ENCODE data around the gene DPH5.
"Not testable (repeated sequence)": the region's sequence is repeated elsewhere in the genome, so short reads cannot be mapped to it uniquely, and the experiment has no call there.

The DPH5 gene

DNA sequence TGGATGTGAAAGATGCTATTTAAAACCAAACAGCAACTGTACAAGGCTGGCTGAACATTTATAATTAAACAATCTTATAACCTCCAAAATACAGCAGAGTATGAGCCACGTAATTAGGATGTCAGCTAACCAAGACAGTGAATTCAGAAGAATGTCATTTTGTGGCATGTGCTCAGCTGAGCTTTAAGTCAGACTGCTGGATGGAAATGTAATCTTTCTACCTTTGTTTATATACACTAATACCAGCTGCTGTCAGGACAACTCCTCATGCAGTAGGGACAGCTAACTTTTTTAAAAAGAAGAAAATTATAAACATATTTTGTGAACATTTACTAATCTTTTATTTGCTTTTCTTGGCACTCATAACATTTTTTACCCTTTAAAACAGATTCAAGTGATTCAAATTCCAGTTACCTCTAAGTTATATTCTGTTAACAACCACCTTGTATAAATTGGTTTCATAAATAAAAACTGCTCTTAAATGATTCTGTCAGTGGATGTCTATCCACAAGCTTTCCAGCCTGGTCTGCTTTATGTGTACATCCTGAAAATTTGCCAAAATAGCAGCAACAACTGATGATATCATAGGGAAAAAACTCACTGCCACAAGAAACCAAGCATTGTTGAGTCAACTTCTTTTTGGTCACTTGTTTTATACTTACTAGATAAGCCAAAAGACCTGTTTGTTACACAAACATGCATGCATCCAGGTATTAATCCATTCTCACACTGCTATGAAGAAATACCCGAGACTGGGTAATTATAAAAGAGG lies 36.1 kb downstream of the DPH5 start:
- DNase-seq (ENCODE audit: low read depth in 1 of 2, low spot score in 1 of 2), result no peak

GRCh38 chr1:100988121-100988520 lies 37.5 kb downstream of the DPH5 start:
- no peak for DNase-seq (ENCODE audit: low read depth in 1 of 2, low spot score in 1 of 2)

GRCh38 chr1:100982793-100983192 lies 42.8 kb downstream of the DPH5 start:
- no peak for DNase-seq (ENCODE audit: low read depth in 1 of 2, low spot score in 1 of 2)

DNA sequence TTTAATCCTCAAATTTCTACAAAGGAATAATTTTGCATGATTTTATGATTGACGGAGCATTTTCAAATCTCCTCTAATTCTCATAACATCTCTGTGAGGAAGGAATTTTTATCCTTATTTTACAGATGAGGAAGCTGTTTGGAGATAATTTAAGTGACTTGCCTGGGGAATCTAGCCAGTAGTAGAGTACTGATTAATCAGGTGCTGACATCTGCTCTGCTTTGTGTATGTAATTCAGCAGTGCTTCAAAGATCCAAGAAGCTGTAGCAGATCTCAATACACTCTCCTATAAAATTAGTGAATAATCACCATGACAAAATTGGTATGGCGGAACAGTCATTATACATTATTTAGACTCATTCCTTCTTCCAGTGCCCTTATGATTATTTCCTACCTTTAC lies 46.0 kb downstream of the DPH5 start:
- DNase-seq (ENCODE audit: low read depth in 1 of 2, low spot score in 1 of 2), result no peak

GRCh38 chr1:100976936-100977335 lies 48.6 kb downstream of the DPH5 start:
- DNase-seq (ENCODE audit: low read depth in 1 of 2, low spot score in 1 of 2), result no peak

- DNase-seq (ENCODE audit: low read depth in 1 of 2, low spot score in 1 of 2), result no peak
Measured at GRCh38 chr1:100972185-100972584, 53.4 kb downstream of the DPH5 start.

DNA sequence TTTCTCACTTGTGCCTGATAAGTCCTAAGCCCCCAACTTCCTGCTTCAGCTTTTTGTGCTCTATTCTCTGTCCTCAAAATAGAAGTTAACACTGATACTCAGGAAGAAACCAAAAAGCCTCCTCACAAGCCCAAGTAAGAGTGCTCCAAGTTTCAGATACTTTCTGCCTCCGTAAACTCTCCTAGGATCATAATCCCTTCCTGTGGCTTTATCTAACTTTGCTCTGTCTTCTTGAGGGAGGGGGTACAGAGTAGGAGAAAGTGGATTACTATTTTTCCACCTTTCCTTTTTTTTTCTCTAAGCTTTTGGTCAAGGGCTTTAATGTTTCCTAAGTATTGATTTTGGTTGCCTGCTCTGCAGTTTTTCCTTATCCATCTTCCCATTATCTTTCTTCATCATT lies 54.6 kb downstream of the DPH5 start:
- no peak for DNase-seq (ENCODE audit: low read depth in 1 of 2, low spot score in 1 of 2)

DNA sequence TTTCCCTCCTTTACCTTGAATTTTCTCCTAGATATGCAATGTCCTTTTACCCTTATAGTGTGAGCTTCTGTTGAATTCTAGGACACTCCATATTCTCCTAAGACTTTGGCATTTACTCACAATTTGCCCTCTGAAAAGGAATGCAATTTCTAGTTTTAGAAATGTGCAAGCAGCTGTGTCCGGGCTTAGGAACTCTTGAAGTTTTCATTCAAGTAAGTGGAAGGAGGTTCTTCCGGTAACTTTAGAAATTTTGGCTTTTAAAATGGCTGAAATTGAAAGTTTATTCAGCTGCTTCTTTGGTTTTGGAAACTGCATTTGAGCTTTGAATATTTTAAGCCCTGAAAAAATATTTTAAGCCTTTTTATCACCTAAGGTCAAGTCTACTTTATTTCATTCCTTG lies 56.3 kb downstream of the DPH5 start:
- no peak for DNase-seq (ENCODE audit: low read depth in 1 of 2, low spot score in 1 of 2)

DNA sequence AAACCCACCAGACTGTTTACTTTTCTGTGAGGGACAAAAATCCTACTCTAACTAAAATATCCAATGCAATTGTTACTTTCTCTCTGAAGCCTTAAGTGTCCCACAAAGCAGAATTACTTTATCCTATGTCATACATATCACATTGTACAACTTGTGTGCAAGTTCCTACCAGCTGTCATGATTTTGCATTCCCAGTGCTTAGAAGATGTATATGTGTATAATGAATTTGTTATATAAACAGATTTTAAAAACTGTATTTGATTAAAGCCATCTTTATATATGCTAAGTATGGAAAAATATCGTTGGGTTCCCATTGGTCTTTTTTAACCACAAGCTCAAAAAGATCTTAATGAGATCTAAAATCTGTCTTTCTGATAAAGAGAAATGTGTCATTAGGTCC lies 57.0 kb downstream of the DPH5 start:
- DNase-seq (ENCODE audit: low read depth in 1 of 2, low spot score in 1 of 2), result no peak

DNA sequence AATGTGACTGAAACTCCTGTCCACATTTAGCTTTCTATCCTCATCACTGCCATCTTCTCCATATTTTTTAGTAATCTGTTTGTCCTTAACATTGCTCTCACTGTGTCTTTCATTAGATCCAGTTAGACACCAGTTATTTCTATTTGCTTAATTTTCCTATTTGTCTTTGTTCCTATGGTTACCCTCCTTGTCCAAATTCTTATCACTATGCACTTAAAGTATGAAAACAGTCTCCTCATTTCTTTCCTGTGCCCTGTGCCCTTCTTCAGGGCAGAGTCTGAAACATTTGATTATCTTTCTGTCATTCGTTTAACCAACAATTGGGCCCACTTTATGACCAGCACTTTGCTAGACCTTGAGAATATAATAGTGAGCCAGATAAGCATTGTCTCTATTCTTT lies 65.5 kb downstream of the DPH5 start:
- DNase-seq (ENCODE audit: low read depth in 1 of 2, low spot score in 1 of 2), result no peak

DNA sequence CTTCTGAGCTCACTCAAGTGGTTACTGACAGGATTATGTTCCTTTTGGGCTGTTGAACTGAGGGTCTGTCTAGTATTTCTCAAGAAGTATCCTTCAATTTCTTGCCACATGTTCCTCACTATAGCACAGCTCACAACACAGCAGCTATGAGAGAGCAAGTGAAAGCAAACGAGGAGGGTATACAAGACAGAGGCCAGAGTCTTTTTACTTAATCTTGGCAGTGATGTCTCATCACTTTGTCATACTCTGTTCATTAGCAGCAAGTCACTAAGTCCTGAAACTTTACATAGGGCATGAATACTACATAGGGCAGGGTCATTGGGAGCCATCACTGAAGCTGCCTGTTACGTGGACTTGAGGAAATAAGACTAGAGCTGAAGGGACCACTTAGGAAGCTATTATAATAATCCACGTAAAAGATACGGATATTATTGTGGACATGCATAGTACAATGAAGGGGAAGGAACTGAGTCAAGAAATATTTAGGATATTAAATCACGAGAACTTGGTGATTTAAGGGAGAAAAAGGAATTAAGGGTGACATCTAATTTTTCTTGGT lies 66.0 kb downstream of the DPH5 start:
- no peak for DNase-seq (ENCODE audit: low read depth in 1 of 2, low spot score in 1 of 2)

DNA sequence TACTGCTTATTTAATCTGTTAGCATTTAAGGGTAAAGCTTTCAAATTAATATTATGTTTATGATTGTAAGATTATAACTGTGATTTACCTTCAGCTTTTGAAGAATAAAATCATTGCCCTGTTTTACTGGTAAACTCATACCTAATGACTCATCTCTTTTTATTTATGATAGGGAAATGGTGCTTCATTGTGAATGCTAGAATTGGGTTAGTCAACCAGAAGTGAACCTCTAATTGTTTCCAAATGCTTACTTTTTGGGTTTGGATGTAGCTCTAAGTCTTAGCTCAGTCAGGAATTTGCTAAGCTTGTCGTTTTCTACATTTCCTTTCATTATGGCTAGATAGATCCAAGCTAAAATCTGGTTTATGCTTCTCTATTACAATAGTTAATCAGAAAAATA lies 70.3 kb downstream of the DPH5 start:
- DNase-seq (ENCODE audit: low read depth in 1 of 2, low spot score in 1 of 2), result no peak

DNA sequence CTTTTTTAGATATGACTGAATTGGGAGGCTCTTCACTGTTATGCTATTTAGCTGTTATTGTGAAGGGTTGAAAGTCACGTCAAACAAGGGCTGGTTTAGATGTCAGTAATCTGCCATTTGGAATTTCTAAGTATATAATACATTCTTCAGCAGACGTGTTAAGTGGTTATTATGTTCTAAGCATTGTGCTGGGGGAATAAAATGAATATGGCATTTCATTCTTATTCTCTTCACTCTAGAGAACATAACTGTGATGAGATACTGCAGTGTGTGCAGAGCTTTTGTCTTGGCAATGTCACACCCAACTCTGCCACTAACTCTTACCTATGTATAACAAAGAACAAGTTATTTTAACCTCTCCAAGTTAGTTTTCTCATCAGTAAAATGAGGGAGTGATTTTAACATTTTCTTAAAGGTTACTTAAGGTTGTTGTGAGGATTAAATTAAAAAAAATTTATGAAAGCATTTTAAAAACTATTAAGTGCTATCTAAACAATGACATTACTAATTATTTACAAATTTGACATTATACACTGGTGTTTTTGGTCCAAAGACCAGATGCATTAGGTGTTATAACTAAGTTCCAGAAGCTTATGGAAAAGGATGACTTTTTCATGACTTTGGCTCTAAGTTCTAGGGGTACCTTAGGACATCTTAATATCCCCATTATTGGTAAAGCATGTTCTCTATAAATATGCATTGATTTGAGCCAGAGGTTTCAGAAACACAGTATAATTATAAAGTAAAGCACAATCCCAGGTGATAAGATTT lies 71.4 kb downstream of the DPH5 start:
- DNase-seq (ENCODE audit: low read depth in 1 of 2, low spot score in 1 of 2), result no peak

- not testable (repeated sequence) for DNase-seq (ENCODE audit: low read depth in 1 of 2, low spot score in 1 of 2)
Measured at GRCh38 chr1:100952970-100953369, 72.6 kb downstream of the DPH5 start.

DNA sequence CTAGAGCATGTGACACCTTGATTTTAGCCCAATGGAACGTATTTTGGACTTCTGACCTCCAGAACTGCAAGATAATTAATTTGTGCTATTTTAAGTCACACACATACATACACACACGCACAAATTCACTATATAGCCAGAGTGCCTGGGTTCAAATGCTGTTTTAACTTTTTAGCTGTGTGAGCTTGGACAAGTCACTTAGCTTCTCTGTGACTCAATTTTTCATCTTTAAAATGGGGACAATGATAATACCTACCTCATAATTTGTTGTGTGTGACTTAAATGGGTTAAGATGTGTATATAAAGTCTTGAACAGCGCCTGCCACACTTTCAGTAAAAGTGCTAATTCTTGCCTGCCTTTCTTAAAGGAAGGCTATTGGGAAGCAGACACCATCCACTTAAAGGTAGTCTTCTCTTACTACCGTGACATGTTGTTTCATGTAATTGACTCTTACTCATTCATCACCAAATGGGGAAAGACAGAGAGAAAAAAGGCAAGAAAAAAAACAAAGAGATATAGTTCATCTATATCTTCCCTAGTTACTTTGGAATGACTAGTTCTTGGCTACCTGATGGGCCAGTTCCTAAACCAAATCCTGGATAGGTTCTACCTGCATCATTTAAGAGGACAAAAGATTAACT lies 73.4 kb downstream of the DPH5 start:
- no peak for DNase-seq (ENCODE audit: low read depth in 1 of 2, low spot score in 1 of 2)

DNA sequence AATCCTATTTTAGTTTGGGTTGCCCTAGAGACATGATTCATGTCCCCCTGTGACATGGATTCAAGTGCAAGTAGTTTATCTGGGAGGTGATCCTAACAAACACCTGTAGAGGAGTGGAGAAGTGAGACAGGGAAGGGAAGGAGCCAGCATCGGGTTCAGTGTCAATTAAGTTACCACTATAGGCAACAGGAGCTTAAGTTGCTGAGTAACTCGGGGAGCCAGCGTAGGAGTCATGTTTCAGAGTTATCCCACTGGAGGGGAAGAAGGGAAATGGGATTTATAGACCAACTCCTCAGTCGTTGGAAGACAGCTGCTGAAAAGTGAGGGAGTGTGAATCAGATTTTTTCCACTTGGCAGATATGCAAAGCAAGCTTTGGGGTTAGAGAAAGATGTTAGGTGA lies 74.8 kb downstream of the DPH5 start:
- no peak for DNase-seq (ENCODE audit: low read depth in 1 of 2, low spot score in 1 of 2)

DNA sequence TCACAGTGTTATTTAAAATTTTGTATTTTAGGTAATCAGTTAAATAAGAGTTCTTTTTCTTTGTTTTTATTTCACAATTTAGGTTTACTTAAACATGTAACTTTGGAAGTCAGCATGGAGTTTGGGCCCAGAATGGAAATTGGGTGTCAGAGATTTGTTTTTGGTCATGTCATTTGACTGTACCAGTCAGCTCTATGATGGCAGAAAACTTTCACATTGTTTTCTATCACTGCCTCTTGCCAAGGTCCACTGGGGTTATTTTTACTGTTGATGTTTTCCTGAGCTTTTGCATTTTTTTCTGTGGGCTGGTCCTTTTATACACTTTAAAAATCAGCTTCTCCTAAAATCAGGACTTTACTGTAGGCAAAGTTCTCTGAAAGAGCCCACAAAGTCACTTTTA lies 75.2 kb downstream of the DPH5 start:
- no peak for DNase-seq (ENCODE audit: low read depth in 1 of 2, low spot score in 1 of 2)

DNA sequence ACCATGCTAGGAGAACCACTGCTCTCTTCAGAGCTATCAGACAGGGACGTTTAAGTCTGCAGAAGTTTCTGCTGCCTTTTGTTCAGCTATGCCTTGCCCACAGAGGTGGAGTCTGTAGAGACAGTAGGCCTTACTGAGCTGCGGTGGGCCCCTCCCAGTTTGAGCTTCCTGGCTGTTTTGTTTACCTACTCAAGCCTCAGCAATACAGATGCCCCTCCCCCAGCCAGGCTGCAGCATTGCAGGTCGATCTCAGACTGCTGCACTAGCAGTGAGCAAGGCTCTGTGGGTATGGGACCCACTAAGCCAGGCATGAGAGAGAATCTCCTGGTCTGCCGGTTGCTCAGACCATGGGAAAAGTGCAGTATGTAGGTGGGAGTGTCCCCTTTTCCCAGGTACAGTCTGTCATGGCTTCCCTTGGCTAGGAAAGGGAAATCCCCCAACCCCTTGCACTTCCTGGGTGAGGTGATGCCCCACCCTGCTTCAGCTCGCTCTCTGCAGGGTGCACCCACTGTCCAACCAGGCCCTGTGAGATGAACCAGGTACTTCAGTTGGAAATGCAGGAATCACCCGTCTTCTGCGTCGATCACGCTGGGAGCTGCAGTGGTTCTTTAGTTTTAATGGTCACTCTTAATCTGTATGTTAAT lies 75.9 kb downstream of the DPH5 start:
- peak; percentile 12 to 62 for DNase-seq (ENCODE audit: low read depth in 1 of 2, low spot score in 1 of 2)

- not testable (repeated sequence) for DNase-seq (ENCODE audit: low read depth in 1 of 2, low spot score in 1 of 2)
Measured at GRCh38 chr1:100948721-100949405, 76.7 kb downstream of the DPH5 start.

GRCh38 chr1:100947816-100948215 lies 77.8 kb downstream of the DPH5 start:
- not testable (repeated sequence) for DNase-seq (ENCODE audit: low read depth in 1 of 2, low spot score in 1 of 2)

GRCh38 chr1:100946064-100946463 lies 79.5 kb downstream of the DPH5 start:
- not testable (repeated sequence) for DNase-seq (ENCODE audit: low read depth in 1 of 2, low spot score in 1 of 2)
